ENCODE results near the gene PRR14L.
"Not testable (repeated sequence)": the region's sequence is repeated elsewhere in the genome, so short reads cannot be mapped to it uniquely, and the experiment has no call there.

The PRR14L gene

DNA sequence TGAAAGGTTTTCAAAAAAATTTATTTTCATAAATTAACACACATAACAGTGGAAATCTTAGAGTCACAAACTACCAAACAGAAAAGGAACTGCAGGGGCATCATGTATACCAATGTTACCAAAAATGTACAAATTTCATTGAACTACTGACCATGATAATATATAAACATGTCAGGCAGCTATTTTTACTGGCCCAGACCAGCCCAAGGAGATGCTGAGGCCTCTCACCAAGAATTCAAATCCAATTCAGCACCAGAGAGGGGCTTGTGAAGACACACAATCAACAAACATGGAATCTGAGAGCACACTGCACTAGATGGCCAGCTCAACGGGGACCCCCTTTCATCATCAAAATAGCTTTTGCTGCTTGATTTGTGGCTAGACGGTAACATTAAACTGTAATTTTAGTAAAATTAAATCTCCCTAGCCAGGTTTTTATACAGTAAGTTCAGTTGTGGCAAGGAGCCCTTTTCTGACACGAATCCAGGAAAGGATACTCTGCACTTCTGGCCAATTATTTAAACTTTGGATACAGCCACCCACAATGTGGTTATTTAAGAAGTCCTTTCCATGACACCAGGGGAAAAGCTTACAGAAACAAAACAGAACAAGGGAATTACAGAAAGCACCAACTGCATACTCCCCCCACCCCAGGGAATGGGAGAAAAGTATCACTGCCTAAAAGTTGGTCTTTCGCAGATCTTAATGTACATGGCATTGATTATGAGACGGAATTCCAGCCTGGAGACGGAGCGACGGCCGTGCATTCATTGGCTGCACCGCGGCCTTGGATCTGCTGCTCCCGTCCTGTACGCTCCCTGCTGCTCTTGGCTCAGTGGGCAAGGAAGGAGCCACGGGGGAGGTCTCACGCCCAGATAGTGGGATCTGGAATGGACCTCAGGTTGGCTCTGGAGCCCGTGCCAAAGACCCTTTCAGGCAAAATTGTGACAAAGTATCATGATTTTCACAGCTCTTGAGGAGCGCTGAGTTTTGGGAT lies 68.3 kb downstream of the PRR14L start:
- no peak for DNase-seq (ENCODE audit: low spot score)

DNA sequence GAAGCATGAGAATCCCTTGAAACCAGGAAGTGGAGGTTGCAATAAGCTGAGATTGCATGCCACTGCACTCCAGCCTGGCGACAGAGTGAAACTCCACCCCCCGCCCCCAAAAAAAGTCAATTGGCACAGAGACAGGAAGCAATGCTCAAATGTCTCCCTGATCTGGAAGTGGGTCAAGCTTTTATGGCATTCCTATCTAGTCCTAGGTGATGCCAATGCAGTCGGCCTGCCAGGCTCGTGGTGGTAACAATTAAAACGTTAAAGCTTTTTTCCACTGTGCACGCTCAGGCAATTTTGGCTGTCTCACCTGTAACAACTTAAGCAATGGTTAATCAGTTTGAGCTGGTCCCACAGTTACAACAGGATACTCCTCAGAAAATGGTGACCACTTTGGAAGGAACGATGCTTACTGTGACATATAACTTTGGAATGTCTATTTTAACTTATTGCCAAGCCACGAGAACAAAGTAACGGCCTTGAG lies 69.0 kb downstream of the PRR14L start:
- DNase-seq (ENCODE audit: low spot score): no peak

DNA sequence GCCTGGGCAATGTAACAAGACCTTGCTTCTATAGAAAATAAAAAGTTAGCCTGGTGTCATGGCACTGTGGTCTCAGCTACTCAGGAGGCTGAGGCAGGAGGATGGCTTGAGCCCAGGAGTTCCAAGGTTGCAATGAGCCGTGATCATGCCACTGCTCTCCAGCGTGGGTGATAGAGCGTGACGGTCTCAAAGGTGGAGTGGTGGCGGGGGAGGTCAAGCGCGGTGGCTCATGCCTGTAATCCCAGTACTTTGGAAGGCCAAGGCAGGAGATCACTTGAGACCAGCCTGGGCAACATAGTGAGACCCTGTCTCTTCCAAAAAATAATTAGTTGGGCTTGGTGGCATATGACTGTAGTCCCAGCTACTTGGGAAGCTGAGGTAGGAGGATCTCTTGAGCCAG lies 71.2 kb downstream of the PRR14L start:
- no peak for DNase-seq (ENCODE audit: low spot score)

DNA sequence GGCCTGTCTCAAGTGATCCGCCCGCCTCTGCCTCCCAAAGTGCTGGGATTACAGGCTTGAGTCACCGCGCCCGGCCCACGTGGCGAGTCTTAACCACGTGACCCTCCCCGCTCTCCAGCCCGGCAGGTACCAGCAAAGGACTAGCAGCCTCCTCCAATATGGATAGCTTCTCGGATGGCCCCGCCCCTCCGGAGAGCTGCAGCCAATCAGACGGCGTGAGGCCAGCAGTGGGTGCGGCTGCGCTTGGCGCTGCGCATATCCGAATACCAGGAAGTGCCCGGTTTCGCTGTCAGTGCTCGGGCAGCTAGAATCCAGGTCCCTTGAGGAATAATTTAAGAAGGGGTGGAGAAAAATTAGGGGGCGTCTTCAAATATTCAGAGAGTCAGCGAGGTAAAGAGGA lies 73.2 kb downstream of the PRR14L start:
- DNase-seq (ENCODE audit: low spot score): peak; percentile 92

DNA sequence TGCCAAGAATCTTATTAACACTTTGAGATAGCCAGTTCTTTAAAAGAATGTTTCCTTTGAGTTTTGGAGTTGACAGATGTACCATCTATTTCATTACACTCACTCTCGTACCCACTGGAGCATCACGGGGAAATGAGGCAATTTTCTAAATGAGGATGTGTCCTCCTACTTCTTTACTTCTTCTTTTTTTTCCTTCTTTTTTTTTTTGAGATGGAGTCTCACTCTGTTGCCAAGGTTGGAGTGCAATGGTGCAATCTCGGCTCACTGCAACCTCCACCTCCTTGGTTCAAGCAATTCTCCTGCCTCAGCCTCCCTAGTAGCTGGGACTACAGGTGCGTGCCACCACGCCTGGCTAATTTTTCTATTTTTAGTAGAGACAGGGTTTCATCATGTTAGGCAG lies 75.7 kb downstream of the PRR14L start:
- DNase-seq (ENCODE audit: low spot score): not testable (repeated sequence)

DNA sequence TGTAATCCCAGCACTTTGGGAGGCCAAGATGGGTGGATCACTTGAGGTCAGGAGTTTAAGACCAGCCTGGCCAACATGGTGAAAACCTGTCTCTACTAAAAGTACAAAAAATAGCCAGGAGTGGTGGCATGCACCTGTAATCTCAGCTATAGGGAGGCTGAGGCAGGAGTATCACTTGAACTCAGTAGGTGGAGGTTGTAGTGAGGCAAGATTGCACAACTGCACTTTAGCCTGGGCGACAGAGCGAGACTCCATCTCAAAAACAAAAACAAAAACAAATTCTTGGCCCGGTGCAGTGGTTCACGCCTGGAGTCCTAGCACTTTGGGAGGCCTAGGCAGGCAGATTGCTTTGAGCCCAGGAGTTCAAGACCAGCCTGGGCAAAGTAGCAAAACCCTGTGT lies 81.1 kb downstream of the PRR14L start:
- not testable (repeated sequence) for DNase-seq (ENCODE audit: low spot score)

DNA sequence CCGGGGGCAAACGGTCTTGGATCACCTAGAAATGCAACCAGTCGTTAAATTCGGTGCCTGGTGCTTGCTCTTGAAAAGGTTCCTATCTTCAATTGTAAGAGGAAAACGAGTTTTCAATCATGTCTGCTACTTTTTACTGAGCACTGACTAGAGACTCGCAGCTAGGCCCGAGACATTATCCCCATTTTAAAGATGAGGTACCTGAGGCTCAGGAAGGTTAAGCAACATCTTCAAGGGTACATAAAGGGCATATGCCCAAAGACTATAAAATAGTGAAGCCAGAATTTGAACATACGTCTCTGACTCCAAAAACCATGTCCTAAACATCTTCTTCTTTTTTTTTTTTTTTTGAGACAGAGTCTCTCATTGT lies 87.3 kb downstream of the PRR14L start:
- DNase-seq (ENCODE audit: low spot score): no peak

DNA sequence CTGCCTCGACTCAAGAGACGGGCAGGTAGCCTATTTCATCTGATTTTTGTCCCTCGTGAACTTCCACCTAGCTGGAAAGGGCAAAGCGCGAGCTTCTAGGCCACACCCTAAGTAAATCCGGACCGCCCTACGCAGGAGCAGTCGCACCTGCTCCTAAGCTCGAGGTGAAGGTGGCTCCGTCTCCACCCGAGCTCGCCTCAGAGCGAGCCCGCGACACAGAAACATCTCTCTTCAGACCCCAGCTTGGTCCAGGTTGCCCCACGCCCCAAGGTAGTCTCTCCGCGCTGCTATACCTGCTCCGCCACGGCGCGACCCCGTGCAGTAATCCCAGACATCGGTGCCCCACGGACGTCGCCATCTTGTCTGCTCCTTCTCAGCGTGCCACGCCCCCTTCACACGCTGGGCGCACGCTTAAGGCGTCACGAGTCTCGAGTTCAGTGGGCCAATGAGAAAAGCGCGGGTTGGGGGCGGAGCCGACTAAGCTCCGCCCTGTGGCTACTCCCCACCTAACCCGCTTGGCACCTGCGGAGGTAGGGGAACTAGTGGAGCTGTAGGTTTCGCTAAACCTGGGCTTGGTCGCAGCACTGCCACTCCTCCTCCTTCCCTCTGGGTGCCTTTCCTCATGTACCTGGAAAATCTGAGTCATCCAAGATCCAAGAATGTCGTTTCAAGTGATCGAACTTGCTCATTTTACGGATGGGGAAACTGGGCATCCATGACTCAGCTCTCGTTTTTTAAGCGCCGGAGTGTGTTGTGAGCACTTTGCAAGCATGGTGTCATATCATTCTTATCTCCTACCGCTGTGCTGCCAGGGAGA lies 87.9 kb downstream of the PRR14L start, which contains the start of gene PISD:
TSS of gene PISD (minus strand) at position 365 of the 817 bp plus-strand sequence. CDS start at position 358, 7 bp downstream.
- peak; percentile 99 for DNase-seq (ENCODE audit: low spot score)

DNA sequence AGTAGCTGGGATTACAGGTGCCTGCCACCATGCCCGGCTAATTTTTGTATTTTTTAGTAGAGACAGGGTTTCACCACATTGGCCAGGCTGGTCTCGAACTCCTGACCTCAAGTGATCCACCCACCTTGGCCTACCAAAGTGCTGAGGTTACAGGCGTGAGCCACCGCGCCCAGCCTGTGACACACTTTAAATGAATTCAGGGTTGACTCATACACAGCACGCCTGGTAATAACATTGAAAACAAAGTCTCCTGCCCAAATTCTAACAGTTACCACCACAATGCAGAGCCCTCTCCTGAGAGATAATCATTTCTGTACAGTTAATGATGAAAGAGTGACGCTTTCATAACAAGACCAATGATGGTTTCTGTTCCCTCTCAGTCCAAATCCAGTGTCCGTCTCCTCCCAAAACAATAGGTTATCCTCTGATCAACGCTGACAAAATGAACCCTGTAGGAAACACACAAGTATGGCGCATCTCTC lies 89.0 kb downstream of the PRR14L start:
- peak; percentile 24 for DNase-seq (ENCODE audit: low spot score)

DNA sequence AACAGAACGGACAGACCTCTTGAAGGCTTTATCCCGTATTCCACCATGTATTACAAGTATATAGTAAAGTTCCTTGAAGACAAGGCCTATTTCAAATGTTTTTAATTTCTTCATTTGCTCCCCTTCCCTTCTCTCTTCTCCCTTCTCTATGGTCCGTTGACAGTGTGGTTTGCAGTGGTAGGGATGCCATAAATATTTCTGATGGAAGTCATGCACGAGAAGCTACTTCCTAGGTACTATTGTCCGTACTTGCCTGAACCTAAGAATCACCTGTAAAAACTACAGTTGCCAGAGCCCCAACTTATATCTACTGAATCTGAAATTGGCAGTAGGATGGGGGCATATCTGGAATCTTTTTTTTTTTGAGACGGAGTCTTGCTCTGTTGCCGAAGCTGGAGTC lies 90.7 kb downstream of the PRR14L start:
- no peak for DNase-seq (ENCODE audit: low spot score)

DNA sequence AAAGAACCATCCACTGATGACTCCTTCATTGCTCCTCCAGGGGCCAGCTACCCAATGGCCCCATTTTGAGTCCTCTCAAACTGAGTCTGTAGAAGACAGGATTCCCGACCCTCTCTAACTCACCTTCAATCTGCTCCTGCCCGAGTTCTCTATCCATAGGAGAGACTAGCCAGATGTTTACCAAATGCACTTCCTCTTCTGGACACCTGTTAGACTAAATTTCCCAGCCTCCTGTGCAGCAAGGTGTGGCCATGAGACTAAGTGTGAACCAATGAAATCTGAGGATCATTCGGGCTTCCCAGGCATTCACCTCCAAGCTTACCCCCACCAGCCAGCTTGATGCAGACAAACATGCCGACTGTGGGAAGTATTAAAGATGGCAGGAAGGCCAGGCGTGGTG lies 95.5 kb downstream of the PRR14L start:
- DNase-seq (ENCODE audit: low spot score): no peak

DNA sequence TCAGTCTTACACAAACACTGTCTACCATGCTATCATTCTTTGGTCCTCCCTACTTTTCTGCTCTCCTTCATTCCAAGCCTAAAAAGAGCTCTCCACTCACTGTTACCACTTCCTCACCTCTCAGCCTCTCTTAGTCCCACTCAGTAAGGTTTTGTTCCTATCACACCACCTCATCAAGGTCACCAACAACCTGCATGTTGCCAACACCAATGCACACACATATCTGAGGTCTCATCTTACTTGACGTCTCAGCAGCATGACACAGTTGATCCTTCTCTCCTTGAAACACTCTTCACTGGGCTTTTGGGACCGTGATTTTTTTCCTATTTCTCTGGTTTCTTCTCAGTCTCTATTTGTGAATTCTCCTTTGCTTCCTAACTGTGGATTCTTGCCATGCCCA lies 96.0 kb downstream of the PRR14L start:
- DNase-seq (ENCODE audit: low spot score): no peak

DNA sequence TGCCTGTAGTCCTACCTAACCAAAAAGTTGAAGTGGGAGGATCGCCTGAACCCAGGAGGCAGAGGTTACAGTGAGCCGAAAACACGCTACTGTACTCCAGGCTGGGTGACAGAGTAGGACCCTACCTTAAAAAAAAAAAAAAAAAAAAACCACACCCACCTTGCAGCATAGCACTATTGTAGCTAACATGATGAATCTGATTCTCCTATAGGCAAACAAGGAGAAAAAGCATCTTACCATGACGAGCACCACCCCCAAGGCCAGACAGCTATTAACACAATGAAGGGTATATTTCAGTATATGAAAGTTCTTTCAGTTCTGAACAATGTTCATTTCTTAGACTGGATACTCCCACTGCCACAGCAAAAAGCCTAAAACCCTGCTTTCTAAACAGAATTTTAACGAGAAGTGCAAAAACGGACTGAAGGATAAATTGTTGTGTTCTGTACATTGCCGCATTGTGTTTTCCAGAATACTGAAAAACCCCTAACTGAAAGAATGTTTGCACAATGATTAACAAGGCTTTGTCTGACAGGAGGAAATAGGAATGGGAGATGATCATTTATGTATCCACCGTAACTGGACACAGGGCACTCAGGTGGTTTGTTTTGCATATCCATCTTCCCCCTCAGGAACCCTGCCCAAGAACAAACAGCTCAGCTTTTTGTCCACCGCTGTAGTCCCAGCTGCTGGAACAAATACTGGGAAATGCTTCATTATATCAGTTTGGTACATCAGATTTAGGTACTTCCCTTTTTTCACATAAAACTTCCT lies 96.8 kb downstream of the PRR14L start:
- no peak for DNase-seq (ENCODE audit: low spot score)

DNA sequence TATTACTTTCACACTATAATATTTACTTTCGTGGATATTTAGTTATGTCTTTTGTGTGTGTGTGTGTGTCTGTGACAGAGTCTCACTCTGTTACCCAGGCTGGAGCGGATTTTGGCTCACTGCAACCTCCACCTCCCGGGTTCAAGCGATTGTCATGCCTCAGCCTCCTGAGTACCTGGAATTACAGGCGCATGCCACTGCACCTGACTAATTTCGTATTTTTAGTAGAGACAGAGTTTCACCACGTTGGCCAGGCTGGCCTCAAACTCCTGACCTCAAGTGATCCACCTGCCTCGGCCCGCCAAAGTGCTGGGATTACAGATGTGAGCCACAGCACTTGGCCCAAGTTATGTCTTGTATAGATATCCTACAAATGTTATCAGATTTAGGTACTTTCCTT lies 97.8 kb downstream of the PRR14L start:
- no peak for DNase-seq (ENCODE audit: low spot score)

DNA sequence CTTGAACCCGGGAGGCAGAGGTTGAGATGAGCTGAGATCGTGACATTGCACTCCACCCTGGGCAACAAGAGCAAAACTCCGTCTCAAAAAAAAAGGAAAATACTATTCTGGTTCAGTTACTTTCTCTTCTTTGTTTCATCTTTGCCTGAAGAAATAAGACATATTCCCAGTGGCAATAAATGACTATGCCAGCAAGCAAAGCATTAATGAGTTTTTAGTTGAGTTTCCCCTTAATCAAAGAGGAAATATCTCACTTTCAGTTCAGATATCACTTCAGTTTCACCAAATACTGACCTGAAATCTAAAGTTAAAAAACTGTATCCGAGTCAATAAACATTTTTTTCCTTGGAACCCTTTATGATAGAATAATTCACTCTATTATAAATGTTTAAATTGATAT lies 98.3 kb downstream of the PRR14L start:
- DNase-seq (ENCODE audit: low spot score): no peak

DNA sequence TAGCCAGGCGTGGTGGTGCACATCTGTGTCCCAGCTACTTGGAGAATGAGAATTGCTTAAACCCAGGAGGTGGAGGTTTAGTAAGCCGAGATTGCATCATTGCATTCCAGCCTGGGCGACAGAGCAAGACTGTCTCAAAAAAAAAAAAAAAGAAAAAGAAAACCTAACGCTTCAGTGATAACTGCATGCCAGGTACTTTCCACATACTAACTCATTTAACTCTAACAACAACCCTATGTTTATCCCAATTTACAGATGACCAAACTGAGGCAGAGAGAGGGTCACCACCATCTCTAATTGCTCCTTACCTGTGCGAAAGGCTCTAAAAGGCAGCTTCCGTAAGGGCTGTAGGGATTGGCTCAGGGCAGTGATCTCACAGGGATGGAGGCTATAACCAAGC lies 99.5 kb downstream of the PRR14L start:
- DNase-seq (ENCODE audit: low spot score): no peak

DNA sequence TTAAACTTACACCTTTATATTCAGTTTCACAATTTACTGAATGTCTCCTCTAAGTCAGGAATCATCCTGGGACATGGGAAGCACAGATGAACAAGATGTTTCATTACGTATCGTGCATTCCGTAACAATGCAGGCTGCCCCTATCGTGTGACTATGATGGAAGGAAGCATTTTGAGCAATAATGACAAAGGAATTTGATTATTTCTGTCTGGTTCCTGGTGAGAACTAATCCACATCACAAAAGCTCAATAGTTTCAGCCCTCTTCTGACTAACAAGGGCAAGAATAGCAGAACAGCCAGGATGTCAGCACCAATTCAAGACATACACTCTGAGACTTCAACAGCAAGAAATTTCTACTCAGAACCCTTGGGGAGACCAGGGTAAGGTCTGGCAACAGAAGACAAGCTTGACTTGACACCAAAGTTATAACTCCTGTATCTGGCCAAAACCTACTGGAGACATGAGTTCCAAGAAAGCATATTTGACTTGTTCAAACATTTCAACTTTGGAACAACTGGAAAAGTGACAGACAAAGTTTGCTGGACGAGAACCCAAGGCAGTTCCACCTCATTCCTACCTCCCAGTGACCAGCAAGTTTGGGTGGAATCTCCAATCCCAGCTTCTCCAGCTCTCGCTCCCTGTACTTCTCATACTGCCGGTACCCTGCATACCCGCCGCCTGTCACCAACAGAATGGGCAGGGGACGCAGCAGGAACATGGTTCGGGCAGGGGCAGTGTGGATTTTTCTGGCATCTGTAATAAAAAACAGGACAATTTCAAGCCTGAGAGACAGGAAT lies 102.2 kb downstream of the PRR14L start:
- no peak for DNase-seq (ENCODE audit: low spot score)

DNA sequence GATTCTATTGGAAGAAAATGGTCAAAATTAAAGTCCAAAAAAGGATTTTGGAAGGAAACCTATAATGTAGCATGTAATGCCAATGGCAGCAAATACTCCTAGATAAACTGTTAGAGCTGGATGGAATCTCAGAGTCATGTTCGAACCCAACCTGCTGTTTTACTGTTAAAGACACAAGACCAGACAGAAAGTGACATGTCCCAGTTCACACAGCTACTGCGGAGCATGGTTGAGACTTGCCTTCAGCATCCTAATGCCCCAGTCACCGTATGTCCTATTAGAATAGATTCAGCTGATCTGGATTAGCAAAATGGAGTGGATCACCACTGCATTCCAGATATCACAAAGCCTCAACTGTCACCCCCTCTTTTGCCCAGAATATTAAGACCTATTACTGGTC lies 102.9 kb downstream of the PRR14L start:
- no peak for DNase-seq (ENCODE audit: low spot score)

DNA sequence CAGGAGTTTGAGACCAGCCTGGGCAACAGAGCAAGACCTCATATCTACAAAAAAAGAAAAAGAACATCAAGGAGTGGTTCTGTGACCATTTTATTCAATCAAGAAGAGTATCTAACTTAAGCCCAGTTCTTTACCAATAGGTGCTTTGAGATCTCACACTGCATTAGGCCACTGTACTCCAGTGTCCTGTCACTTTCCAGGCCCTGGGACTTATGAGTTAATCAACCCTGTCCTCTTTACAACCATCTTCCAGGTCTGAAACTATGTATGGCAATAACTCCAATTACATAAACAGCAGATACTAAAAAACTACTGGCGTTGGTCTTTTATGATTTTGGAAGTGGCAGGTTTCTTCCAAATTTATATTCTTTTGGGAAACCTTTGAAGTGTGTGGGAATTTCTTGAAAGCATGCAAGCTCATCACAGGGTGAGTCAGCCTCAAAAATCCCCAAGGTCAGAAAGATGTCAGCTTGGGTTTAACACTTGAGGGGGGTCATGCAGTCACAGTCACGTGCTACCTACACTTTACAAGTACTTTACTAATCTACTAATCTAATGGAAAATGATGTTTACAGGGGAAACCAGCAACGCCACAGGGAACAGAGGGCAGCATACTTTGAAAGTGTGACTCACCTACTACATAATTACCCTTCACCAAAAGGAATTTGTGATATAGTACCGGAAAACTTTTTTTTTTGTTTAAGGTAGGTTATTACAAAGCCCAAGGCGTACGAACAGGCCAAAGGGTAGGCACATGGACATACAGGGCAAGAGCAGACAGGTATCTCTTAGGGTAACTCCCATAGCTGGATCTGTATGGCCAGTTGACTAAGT lies 103.5 kb downstream of the PRR14L start:
- peak; percentile 95 for DNase-seq (ENCODE audit: low spot score)

DNA sequence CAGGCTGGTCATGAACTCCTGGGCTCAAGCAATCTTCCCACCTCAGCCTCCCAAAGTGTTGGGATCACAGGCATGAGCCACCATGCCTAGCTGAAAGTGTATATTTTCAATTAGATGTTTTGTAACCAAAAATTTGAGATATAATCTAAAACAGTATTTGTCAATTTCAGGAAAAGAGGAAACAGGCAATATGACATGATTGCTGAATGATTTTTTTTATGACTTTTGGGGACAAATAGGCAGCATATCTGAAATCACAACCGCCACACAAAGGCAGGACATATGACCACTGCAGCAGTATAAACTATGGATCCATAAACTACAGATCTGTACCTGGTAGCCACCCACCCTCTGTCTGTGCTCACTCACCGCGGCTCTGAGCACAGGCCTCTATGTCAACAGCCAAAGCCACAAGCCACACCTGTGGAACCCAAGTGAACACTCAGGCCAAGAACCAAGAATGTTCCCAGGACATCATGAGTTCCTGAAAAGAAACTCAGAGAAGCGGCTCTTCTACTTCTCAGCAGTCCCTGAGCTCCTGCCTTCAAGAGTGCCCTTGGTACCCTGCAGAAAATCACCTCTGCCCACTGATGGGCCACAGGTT lies 110.4 kb downstream of the PRR14L start:
- no peak for DNase-seq (ENCODE audit: low spot score)

Data from COLO829 (cell line).